ENCODE results near the gene GALNT11.

The GALNT11 gene

GRCh38 chr7:152140067-152140466 lies 114.6 kb downstream of the GALNT11 start:
- H3K23ac ChIP-seq (ENCODE audit: low read length in 2 of 2): no peak overlapping the region
- DNase-seq: no peak
- peaks cover 21% of the 10 kb centered on the region for H3K79me1 ChIP-seq (replicated peaks; ENCODE audit: low read length, poor library complexity, severe bottlenecking)

GRCh38 chr7:152140560-152140959 lies 115.1 kb downstream of the GALNT11 start:
- Histone ChIP-seq H2BK15ac (ENCODE audit: low read depth, poor library complexity, severe bottlenecking) (no peak overlapping the region), H2BK5ac (ENCODE audit: low read depth, low read length, poor library complexity, severe bottlenecking) (no peak overlapping the region), H3K23ac (ENCODE audit: low read length in 2 of 2) (no peak overlapping the region), H3K4me1 (ENCODE audit: control insufficient read depth, insufficient read depth, low read depth, low read length) (peaks cover 4% of the 10 kb centered on the region), H3K36me3 (ENCODE audit: control insufficient read depth in 1 of 2, insufficient read depth in 2 of 2, low read depth in 1 of 2, low read length in 2 of 2) (peaks cover 36 to 88% of the 10 kb centered on the region in 2 experiments), H3K27ac (ENCODE audit: low read length, poor library complexity, severe bottlenecking) (no peak overlapping the region), H3K79me1 (replicated peaks; ENCODE audit: low read length, poor library complexity, severe bottlenecking) (peaks cover 21% of the 10 kb centered on the region), H3K18ac (ENCODE audit: low read depth in 1 of 2, low read length in 2 of 2) (no peak overlapping the region), H4K8ac (ENCODE audit: low read length) (no peak overlapping the region), H2AK5ac (ENCODE audit: low read length, severe bottlenecking) (no peak overlapping the region), H2AFZ (ENCODE audit: low read depth, low read length) (no peak overlapping the region), H4K91ac (ENCODE audit: low read length) (no peak overlapping the region), H3K27me3 (ENCODE audit: control insufficient read depth in 1 of 2, insufficient read depth in 1 of 2, low read length in 2 of 2) (no peaks in the 10 kb centered on the region), H3K14ac (ENCODE audit: low read length in 2 of 2) (no peak overlapping the region), H2BK12ac (ENCODE audit: low read length in 2 of 2) (no peak overlapping the region), H2BK120ac (ENCODE audit: low read depth, low read length) (no peak overlapping the region), H3K4me2 (ENCODE audit: low read length, poor library complexity, severe bottlenecking) (no peak overlapping the region), H3K9me3 (ENCODE audit: control insufficient read depth, low read length) (no peaks in the 10 kb centered on the region), H3K4me3 (ENCODE audit: insufficient read depth in 1 of 2, low read depth in 1 of 2, low read length in 2 of 2) (no peak overlapping the region), H3K4ac (ENCODE audit: low read depth in 1 of 2, low read length in 2 of 2) (no peak overlapping the region), H3K9ac (ENCODE audit: low read length) (no peak overlapping the region)
- peak; percentile 8 for DNase-seq
- WGBS: 100% methylated on average over 1 of the region's 2 CpGs

More at GRCh38 chr7:152140067-152140466, 114.6 kb downstream of the GALNT11 start:
- Histone ChIP-seq H3K9ac (ENCODE audit: low read length) (no peak overlapping the region), H2BK12ac (ENCODE audit: low read length in 2 of 2) (no peak overlapping the region), H3K18ac (ENCODE audit: low read depth in 1 of 2, low read length in 2 of 2) (no peak overlapping the region), H3K14ac (ENCODE audit: low read length in 2 of 2) (no peak overlapping the region), H3K27me3 (ENCODE audit: control insufficient read depth in 1 of 2, insufficient read depth in 1 of 2, low read length in 2 of 2) (no peaks in the 10 kb centered on the region), H2AFZ (ENCODE audit: low read depth, low read length) (no peak overlapping the region), H3K4me3 (ENCODE audit: insufficient read depth in 1 of 2, low read depth in 1 of 2, low read length in 2 of 2) (no peak overlapping the region), H3K36me3 (ENCODE audit: control insufficient read depth in 1 of 2, insufficient read depth in 2 of 2, low read depth in 1 of 2, low read length in 2 of 2) (peaks cover 35 to 85% of the 10 kb centered on the region in 2 experiments), H2BK120ac (ENCODE audit: low read depth, low read length) (no peak overlapping the region), H3K4ac (ENCODE audit: low read depth in 1 of 2, low read length in 2 of 2) (no peak overlapping the region), H4K91ac (ENCODE audit: low read length) (no peak overlapping the region), H2BK15ac (ENCODE audit: low read depth, poor library complexity, severe bottlenecking) (no peak overlapping the region), H3K27ac (ENCODE audit: low read length, poor library complexity, severe bottlenecking) (no peak overlapping the region), H2BK5ac (ENCODE audit: low read depth, low read length, poor library complexity, severe bottlenecking) (no peak overlapping the region), H3K4me1 (ENCODE audit: control insufficient read depth, insufficient read depth, low read depth, low read length) (peaks cover 4% of the 10 kb centered on the region), H3K9me3 (ENCODE audit: control insufficient read depth, low read length) (no peaks in the 10 kb centered on the region), H3K4me2 (ENCODE audit: low read length, poor library complexity, severe bottlenecking) (no peak overlapping the region), H4K8ac (ENCODE audit: low read length) (no peak overlapping the region), H2AK5ac (ENCODE audit: low read length, severe bottlenecking) (no peak overlapping the region)
- WGBS: 97% methylated on average over 4 of the region's 4 CpGs

GRCh38 chr7:152142976-152143595 lies 117.6 kb downstream of the GALNT11 start:
- H3K27me3 ChIP-seq (ENCODE audit: control insufficient read depth in 1 of 2, insufficient read depth in 1 of 2, low read length in 2 of 2): no peaks in the 10 kb centered on the region
- H2AK5ac ChIP-seq (ENCODE audit: low read length, severe bottlenecking): no peak overlapping the region
- H3K79me1 ChIP-seq (replicated peaks; ENCODE audit: low read length, poor library complexity, severe bottlenecking): peaks cover 26% of the 10 kb centered on the region
- 81% methylated on average over 3 of the region's 5 CpGs for WGBS
- H3K36me3 ChIP-seq (ENCODE audit: control insufficient read depth in 1 of 2, insufficient read depth in 2 of 2, low read depth in 1 of 2, low read length in 2 of 2): peaks cover 40 to 92% of the 10 kb centered on the region in 2 experiments
- H4K8ac ChIP-seq (ENCODE audit: low read length): no peak overlapping the region
- DNase-seq: no peak
- no peak overlapping the region for H2AFZ ChIP-seq (ENCODE audit: low read depth, low read length)
- no peak overlapping the region for H3K14ac ChIP-seq (ENCODE audit: low read length in 2 of 2)
- H2BK12ac ChIP-seq (ENCODE audit: low read length in 2 of 2): no peak overlapping the region
- H3K23ac ChIP-seq (ENCODE audit: low read length in 2 of 2): no peak overlapping the region
- H3K4me3 ChIP-seq (ENCODE audit: insufficient read depth in 1 of 2, low read depth in 1 of 2, low read length in 2 of 2): no peak overlapping the region
- H3K27ac ChIP-seq (ENCODE audit: low read length, poor library complexity, severe bottlenecking): no peak overlapping the region
- H2BK15ac ChIP-seq (ENCODE audit: low read depth, poor library complexity, severe bottlenecking): no peak overlapping the region
- H4K91ac ChIP-seq (ENCODE audit: low read length): no peak overlapping the region
- H2BK5ac ChIP-seq (ENCODE audit: low read depth, low read length, poor library complexity, severe bottlenecking): no peak overlapping the region
- H3K4ac ChIP-seq (ENCODE audit: low read depth in 1 of 2, low read length in 2 of 2): no peak overlapping the region
- no peaks in the 10 kb centered on the region for H3K4me1 ChIP-seq (ENCODE audit: control insufficient read depth, insufficient read depth, low read depth, low read length)
- H3K9ac ChIP-seq (ENCODE audit: low read length): no peak overlapping the region
- H3K18ac ChIP-seq (ENCODE audit: low read depth in 1 of 2, low read length in 2 of 2): no peak overlapping the region
- no peak overlapping the region for H2BK120ac ChIP-seq (ENCODE audit: low read depth, low read length)
- no peaks in the 10 kb centered on the region for H3K9me3 ChIP-seq (ENCODE audit: control insufficient read depth, low read length)
- H3K4me2 ChIP-seq (ENCODE audit: low read length, poor library complexity, severe bottlenecking): no peak overlapping the region

- H4K8ac ChIP-seq (ENCODE audit: low read length): no peak overlapping the region
- H2AK5ac ChIP-seq (ENCODE audit: low read length, severe bottlenecking): no peak overlapping the region
- H4K91ac ChIP-seq (ENCODE audit: low read length): no peak overlapping the region
- peaks cover 22% of the 10 kb centered on the region for H3K79me1 ChIP-seq (replicated peaks; ENCODE audit: low read length, poor library complexity, severe bottlenecking)
- H2BK120ac ChIP-seq (ENCODE audit: low read depth, low read length): no peak overlapping the region
- WGBS: 97% methylated on average over 12 of the region's 12 CpGs
- no peak overlapping the region for H3K4me2 ChIP-seq (ENCODE audit: low read length, poor library complexity, severe bottlenecking)
- no peak overlapping the region for H3K14ac ChIP-seq (ENCODE audit: low read length in 2 of 2)
- no peak overlapping the region for H3K4me3 ChIP-seq (ENCODE audit: insufficient read depth in 1 of 2, low read depth in 1 of 2, low read length in 2 of 2)
- H2BK12ac ChIP-seq (ENCODE audit: low read length in 2 of 2): no peak overlapping the region
- H3K27ac ChIP-seq (ENCODE audit: low read length, poor library complexity, severe bottlenecking): no peak overlapping the region
- no peaks in the 10 kb centered on the region for H3K9me3 ChIP-seq (ENCODE audit: control insufficient read depth, low read length)
- no peak overlapping the region for H2BK15ac ChIP-seq (ENCODE audit: low read depth, poor library complexity, severe bottlenecking)
- no peaks in the 10 kb centered on the region for H3K4me1 ChIP-seq (ENCODE audit: control insufficient read depth, insufficient read depth, low read depth, low read length)
- H2AFZ ChIP-seq (ENCODE audit: low read depth, low read length): no peak overlapping the region
- DNase-seq: no peak
- H3K9ac ChIP-seq (ENCODE audit: low read length): no peak overlapping the region
- no peak overlapping the region for H3K23ac ChIP-seq (ENCODE audit: low read length in 2 of 2)
- H3K18ac ChIP-seq (ENCODE audit: low read depth in 1 of 2, low read length in 2 of 2): no peak overlapping the region
- H3K36me3 ChIP-seq (ENCODE audit: control insufficient read depth in 1 of 2, insufficient read depth in 2 of 2, low read depth in 1 of 2, low read length in 2 of 2): peaks cover 41 to 92% of the 10 kb centered on the region in 2 experiments
- H3K4ac ChIP-seq (ENCODE audit: low read depth in 1 of 2, low read length in 2 of 2): no peak overlapping the region
- H3K27me3 ChIP-seq (ENCODE audit: control insufficient read depth in 1 of 2, insufficient read depth in 1 of 2, low read length in 2 of 2): no peaks in the 10 kb centered on the region
- H2BK5ac ChIP-seq (ENCODE audit: low read depth, low read length, poor library complexity, severe bottlenecking): no peak overlapping the region
Measured at GRCh38 chr7:152144557-152145245, 119.2 kb downstream of the GALNT11 start.
